ENCODE measurements around the gene PPM1E.

DNA sequence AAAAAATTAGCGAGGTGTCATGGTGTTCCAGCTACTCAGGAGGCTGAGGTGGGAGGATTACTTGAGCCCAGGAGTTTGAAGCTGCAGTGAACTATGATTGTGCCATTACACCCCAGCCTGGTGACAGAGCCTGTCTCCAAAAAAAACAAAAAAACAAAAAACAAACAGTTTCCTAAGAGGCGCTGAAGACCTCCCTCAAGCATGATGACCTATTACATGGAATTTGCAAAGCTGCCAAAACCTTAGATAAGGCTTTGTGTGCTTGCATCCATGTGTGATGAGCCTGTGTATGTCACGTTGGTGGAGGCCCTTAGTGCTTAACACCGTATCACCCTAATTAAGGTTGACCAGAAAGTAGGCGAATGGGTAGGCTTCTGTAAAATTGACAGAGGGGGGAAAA is 143.5 kb downstream of the PPM1E start:
- TF ChIP-seq POLR2A (IDR thresholded peaks at IDR 0.05; ENCODE audit: low read depth, low read length): no peak
- TF ChIP-seq, protein P1, sequence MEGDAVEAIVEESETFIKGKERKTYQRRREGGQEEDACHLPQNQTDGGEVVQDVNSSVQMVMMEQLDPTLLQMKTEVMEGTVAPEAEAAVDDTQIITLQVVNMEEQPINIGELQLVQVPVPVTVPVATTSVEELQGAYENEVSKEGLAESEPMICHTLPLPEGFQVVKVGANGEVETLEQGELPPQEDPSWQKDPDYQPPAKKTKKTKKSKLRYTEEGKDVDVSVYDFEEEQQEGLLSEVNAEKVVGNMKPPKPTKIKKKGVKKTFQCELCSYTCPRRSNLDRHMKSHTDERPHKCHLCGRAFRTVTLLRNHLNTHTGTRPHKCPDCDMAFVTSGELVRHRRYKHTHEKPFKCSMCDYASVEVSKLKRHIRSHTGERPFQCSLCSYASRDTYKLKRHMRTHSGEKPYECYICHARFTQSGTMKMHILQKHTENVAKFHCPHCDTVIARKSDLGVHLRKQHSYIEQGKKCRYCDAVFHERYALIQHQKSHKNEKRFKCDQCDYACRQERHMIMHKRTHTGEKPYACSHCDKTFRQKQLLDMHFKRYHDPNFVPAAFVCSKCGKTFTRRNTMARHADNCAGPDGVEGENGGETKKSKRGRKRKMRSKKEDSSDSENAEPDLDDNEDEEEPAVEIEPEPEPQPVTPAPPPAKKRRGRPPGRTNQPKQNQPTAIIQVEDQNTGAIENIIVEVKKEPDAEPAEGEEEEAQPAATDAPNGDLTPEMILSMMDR (conservative IDR thresholded peaks at IDR 0.05; ENCODE audit: low read depth, low read length): no peak
- no peak for TF ChIP-seq RAD21 (IDR thresholded peaks at IDR 0.05; ENCODE audit: low read length)
- no peak for TF ChIP-seq CEBPB (IDR thresholded peaks at IDR 0.05; ENCODE audit: low read depth, low read length)
- TF ChIP-seq, protein P2, sequence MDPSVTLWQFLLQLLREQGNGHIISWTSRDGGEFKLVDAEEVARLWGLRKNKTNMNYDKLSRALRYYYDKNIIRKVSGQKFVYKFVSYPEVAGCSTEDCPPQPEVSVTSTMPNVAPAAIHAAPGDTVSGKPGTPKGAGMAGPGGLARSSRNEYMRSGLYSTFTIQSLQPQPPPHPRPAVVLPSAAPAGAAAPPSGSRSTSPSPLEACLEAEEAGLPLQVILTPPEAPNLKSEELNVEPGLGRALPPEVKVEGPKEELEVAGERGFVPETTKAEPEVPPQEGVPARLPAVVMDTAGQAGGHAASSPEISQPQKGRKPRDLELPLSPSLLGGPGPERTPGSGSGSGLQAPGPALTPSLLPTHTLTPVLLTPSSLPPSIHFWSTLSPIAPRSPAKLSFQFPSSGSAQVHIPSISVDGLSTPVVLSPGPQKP (IDR thresholded peaks at IDR 0.05; ENCODE audit: borderline replicate concordance, low read depth, low read length): no peak

Data from IMR-90 (cell line).